Effector memory CD8-positive, alpha-beta T cell (primary cell): ENCODE results near the gene NPAT.
"Not testable (repeated sequence)": the region's sequence is repeated elsewhere in the genome, so short reads cannot be mapped to it uniquely, and the experiment has no call there.

Source experiments
- ATAC-seq: fragments of 150-1000 bp; cut with Tn5 transposase; replicated peaks from 2 replicates; pipeline ENCODE4 v1.10.0; 2021; ENCODE audit warnings: mild to moderate bottlenecking, moderate library complexity
- DNase-seq, 3 experiments: peaks; one replicate each; pipeline ENCODE4 v3.0.0; 2021
- H3K27ac Mint-ChIP-seq, 2 donors: one replicate each; pipeline ENCODE4 v1.8.0; 2022; ENCODE audit warnings: mild to moderate bottlenecking in 2 of 2, mixed read lengths in 2 of 2, moderate library complexity in 2 of 2
- H3K27me3 Mint-ChIP-seq, 2 donors: one replicate each; pipeline ENCODE4 v1.8.0; 2022; ENCODE audit warnings: mixed read lengths in 2 of 2
- H3K36me3 Mint-ChIP-seq: one replicate; pipeline ENCODE4 v1.8.0; 2022; ENCODE audit warnings: mild to moderate bottlenecking, moderate library complexity, mixed read lengths; ENCODE audit not compliant: insufficient read depth
- H3K4me1 Mint-ChIP-seq, 2 donors: one replicate each; pipeline ENCODE4 v1.8.0; 2022; ENCODE audit warnings: low read depth in 2 of 2, mixed read lengths in 2 of 2
- H3K4me3 Mint-ChIP-seq, 2 donors: one replicate each; pipeline ENCODE4 v1.8.0; 2022; ENCODE audit warnings: mild to moderate bottlenecking in 2 of 2, mixed read lengths in 2 of 2, moderate library complexity in 2 of 2
- H3K9me3 Mint-ChIP-seq, 2 donors: one replicate each; pipeline ENCODE4 v1.8.0; 2022; ENCODE audit warnings: mixed read lengths in 2 of 2

The NPAT gene

DNA sequence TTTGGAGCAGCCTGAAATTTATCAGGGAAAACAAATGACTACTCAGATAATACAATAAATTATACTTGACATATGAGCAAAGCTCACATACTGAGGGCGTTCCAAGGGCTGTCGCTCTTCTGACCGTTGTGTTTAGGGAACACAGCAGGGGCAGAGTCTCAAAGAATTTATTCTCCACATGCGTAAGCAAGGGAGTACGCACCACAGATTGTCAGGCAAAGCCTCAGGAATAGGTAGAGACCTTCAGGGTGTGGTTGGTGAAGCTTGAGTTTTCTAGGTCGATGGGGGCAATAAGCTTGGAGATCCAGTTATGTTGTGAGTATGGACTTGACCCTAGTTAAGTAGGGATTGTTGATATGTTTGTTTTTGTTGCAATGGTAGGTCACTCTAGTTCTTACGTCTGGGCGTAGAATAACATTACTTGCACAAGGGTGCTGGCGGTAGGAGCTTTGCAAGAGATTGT, 100.2 kb downstream of the NPAT start:
- peaks cover 9% of the 10 kb centered on the region for H3K36me3 Mint-ChIP-seq
- DNase-seq (no peak), ATAC-seq (no peak)
- H3K9me3 Mint-ChIP-seq, result no peaks in the 10 kb centered on the region
- H3K4me1 Mint-ChIP-seq, result peaks cover 33 to 42% of the 10 kb centered on the region in 2 donors
- H3K4me3 Mint-ChIP-seq, result peak overlapping the region; percentile 90 to 94
- peak overlapping the region; percentile 67 to 92 for H3K27ac Mint-ChIP-seq
- no peaks in the 10 kb centered on the region for H3K27me3 Mint-ChIP-seq

DNA sequence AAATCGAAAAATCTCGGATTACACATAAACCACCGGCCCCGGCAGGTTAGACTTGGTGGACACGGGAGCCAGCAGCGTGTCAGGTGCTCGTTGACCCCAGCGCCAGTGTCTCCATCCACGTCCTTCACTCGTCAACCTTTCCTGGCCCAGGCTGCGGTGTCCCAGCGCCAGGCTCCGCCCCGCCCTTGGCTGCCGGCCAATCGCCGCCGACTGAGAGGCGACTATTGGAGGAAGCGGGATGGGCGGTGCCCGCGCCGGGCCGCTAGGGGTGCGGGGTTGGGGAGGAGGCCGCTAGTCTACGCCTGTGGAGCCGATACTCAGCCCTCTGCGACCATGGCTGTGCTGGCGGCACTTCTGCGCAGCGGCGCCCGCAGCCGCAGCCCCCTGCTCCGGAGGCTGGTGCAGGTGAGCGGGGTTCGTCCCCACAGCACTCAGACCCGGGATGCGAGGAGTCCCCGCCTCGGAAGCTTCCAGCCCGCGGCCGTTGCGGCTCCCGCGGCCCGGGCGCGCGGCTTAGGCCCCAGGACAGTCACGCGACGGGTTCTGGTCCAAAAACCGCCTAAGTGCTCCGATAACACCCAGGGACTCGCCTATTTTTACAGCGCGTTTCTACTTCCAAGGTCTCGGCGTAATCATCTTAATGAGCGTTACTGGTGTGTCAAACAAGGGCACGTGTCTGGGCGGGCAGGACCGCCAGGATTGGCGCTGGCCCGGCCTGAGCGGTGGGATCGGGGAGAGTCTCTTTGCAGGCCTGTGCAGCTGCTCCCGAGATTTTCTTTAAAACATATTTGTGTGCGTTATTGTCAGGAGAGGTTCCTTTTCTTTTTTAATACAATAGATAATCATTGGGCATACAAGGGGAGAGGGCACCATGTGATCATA, 100.9 kb downstream of the NPAT start, which contains the start of gene ACAT1:
ACAT1 (plus strand) TSS at position 294 of the 882 bp plus-strand sequence; CDS start at position 334, 40 bp downstream.
- peaks cover 33 to 41% of the 10 kb centered on the region in 2 donors for H3K4me1 Mint-ChIP-seq
- no peaks in the 10 kb centered on the region for H3K9me3 Mint-ChIP-seq
- peak within 1 kb of the TSS; percentile 67 to 92 for H3K27ac Mint-ChIP-seq
- DNase-seq, result peak; percentile 96 to 97 (median 97)
- H3K4me3 Mint-ChIP-seq, result peak within 1 kb of the TSS; percentile 90 to 94
- peaks cover 9% of the 10 kb centered on the region for H3K36me3 Mint-ChIP-seq
- no peaks in the 10 kb centered on the region for H3K27me3 Mint-ChIP-seq
- peak; percentile 98 for ATAC-seq

DNA sequence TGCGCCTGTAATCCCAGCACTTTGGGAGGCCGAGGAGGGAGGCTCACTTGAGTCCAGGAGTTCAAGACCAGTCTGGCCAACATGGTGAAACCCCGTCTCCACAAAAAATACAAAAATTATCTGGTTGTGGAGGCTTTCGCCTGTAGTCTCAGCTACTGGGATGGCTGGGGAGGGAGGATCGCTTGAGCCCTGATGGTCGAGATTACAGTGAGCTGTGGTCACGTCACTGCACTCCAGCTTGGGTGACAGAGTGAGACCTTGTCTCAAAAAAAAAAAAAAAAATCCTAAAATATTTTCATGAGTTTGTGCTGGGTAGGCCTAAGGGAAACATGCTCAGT, 101.5 kb downstream of the NPAT start:
- ATAC-seq, H3K9me3 Mint-ChIP-seq, DNase-seq, H3K36me3 Mint-ChIP-seq, H3K27me3 Mint-ChIP-seq: not testable (repeated sequence)
- peak overlapping the region; percentile 90 to 94 for H3K4me3 Mint-ChIP-seq
- H3K27ac Mint-ChIP-seq, result peak overlapping the region; percentile 67 to 92
- peaks cover 31 to 38% of the 10 kb centered on the region in 2 donors for H3K4me1 Mint-ChIP-seq

DNA sequence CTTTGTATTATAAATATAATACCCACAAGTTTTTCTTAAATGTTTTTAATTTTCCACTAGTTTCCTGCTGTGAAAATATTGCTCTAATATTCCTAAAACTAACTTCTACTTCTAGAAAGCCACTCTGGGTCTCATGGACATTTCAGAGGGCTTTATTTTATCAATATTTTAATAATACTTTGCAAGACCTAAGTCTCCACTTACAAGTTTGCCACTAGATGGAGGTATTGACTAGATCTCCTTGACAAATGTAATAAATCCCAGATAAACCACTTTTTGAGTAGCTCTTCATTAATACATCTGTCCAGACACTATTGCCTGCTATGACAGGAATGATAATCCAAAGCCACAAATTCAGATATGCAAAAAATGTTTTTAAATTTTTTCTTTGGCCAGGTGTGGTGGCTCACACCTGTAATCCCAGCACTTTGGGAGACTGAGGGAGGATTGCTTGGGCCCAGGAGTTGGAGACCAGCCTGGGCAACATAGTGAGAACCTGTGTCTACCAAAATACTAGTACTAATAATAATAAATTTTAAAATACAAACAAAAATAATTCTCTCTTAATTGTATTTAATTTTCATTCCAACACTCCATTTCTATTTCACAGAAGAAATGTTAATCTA, 104.6 kb downstream of the NPAT start:
- H3K4me3 Mint-ChIP-seq, result no peak overlapping the region
- no peak for ATAC-seq
- H3K9me3 Mint-ChIP-seq, result no peaks in the 10 kb centered on the region
- peaks cover 11 to 13% of the 10 kb centered on the region in 2 donors for H3K4me1 Mint-ChIP-seq
- no peak overlapping the region for H3K27ac Mint-ChIP-seq
- no peaks in the 10 kb centered on the region for H3K27me3 Mint-ChIP-seq
- no peak for DNase-seq
- H3K36me3 Mint-ChIP-seq, result peaks cover 9% of the 10 kb centered on the region

DNA sequence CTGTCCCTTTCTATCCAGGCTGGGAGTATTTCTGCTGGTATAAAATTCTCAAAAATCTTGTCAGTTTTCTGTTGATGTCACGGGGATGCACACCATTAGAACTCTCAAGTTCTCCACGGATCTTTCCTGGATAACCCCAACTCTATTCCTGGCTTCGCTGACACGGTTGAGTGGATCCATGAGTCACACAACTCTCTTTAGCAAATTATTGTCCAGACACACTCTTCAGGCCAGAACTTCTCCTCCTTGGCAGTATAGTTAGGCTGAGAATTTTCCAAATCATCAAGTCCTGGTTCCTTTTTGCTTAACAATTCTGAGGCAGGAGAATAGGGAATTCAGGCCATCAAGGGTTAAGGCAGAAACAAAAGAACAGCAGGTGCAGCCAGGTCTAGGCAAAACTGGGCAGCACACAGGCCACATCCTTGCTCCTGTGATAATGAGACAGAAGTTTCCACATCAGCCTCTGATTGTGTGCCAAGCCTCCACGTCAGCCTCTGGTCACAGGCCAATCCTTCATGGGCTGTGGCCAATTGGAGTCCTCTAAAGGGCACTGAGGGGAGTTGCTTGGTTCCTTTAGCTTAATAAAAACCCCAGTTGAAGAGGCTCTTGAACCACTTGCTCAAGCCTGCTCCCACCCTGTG, 106.8 kb downstream of the NPAT start:
- Mint-ChIP-seq H3K4me3 (no peak overlapping the region), H3K9me3 (no peaks in the 10 kb centered on the region), H3K4me1 (no peaks in the 10 kb centered on the region), H3K27ac (no peak overlapping the region), H3K36me3 (peaks cover 3% of the 10 kb centered on the region), H3K27me3 (no peaks in the 10 kb centered on the region)
- ATAC-seq, result no peak
- DNase-seq, result no peak

DNA sequence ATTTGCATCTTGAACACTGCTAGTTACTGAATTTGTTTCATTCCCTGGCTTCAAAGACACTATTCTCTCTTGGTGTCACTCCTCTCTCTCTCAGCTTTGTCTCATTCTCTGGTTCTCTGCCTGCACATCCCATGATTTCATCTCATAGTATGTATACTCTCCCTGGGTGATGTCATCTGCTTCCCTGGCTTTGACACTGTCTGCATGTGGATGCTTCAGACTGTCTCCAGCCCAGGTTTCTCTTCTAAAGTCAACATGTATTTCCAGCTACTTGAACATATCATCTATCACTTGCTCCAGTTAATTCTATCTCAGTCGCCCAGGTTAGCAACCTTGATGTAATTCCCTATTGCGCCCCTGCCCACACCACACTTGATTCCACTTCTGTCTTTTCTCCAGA, 110.4 kb downstream of the NPAT start:
- Mint-ChIP-seq H3K27ac (peak overlapping the region in 1 of 2 donors; percentile 9), H3K36me3 (no peaks in the 10 kb centered on the region), H3K4me1 (no peaks in the 10 kb centered on the region), H3K27me3 (no peaks in the 10 kb centered on the region), H3K9me3 (no peaks in the 10 kb centered on the region), H3K4me3 (no peak overlapping the region)
- no peak for ATAC-seq
- DNase-seq, result no peak

DNA sequence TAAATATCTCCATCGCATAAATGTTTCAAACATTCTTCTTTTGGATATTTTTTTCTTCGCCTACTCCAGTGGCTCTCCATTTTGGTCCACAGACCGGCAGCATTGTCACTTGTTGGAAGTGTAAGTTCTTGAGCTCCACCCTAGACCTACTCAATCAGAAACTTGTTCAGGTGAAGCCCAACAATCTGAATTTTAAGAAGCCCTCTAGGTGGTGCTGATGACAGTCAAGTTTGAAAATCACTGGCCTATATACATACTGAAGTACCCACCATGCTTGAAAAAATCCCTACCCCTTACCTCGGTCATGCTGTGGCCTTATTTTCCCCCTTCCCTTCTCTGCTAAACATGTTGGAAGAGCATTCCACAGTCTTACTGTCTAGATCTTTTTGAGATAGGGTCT, 111.3 kb downstream of the NPAT start:
- H3K27ac Mint-ChIP-seq, result no peak overlapping the region
- no peak for DNase-seq

More for the DNA sequence above, 111.3 kb downstream of the NPAT start:
- Mint-ChIP-seq H3K9me3 (no peaks in the 10 kb centered on the region), H3K36me3 (peaks cover 5% of the 10 kb centered on the region), H3K27me3 (no peaks in the 10 kb centered on the region), H3K4me3 (no peak overlapping the region), H3K4me1 (no peaks in the 10 kb centered on the region)
- ATAC-seq, result no peak
